Ishikawa (cell line): ENCODE data around the gene LALBA.

Experiments
- REST ChIP-seq: IDR thresholded peaks from 2 replicates; pipeline ENCODE4 v1.6.1; 2012; ENCODE audit warnings: low read depth, mild to moderate bottlenecking

The LALBA gene

GRCh38 chr12:48525332-48525731 is 44.5 kb downstream of the LALBA start, which contains the start of gene OR8S1:
OR8S1 (plus strand) TSS chr12:48525632; CDS start chr12:48525632, 0 bp downstream.
- TF ChIP-seq REST: no peak
